Stimulated activated memory B cell treated with anti-CD40 and anti-IgM and Interleukin-4, amounts not matched to agents 10 μg/mL and 1 μg/mL and 100 μg/mL, for 72 hours (primary cell): ENCODE data around the gene TEDDM1.

Experiments used
- ATAC-seq: fragments of 150-1000 bp; cut with Tn5 transposase; 2 replicates; pipeline ENCODE4 v1.10.0; 2021
- H3K27ac Mint-ChIP-seq: one replicate; pipeline ENCODE4 v1.8.0; 2022; ENCODE audit warnings: mild to moderate bottlenecking, mixed read lengths
- H3K27me3 Mint-ChIP-seq: one replicate; pipeline ENCODE4 v1.8.0; 2022; ENCODE audit warnings: mixed read lengths
- H3K36me3 Mint-ChIP-seq: one replicate; pipeline ENCODE4 v1.8.0; 2022; ENCODE audit warnings: mixed read lengths
- H3K4me1 Mint-ChIP-seq: one replicate; pipeline ENCODE4 v1.8.0; 2022; ENCODE audit warnings: mixed read lengths
- H3K4me3 Mint-ChIP-seq: one replicate; pipeline ENCODE4 v1.8.0; 2022; ENCODE audit warnings: mild to moderate bottlenecking, moderate library complexity, mixed read lengths
- H3K9me3 Mint-ChIP-seq: one replicate; pipeline ENCODE4 v1.8.0; 2022; ENCODE audit warnings: mixed read lengths

The TEDDM1 gene

DNA sequence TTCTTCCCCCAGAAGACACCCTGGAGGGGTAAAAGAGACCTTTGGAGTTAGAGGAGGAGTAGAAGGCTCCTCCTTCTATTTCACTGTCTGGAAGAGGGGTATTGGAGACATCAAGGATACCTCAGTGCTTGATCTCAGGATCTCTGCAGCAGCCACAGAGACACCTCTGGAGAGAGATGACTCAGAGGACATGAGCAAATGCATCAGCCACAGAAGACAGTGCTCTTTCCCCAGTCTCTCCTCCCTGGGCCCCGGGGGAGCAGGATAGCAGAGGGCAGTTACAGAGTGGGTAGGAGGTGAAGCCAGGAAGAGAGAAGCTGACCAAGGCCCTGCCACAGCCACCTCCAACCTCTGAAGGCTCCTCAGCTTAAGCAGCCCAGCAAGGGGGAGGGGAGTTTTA, 15.3 kb upstream of the TEDDM1 start:
- H3K9me3 Mint-ChIP-seq = no peaks in the 10 kb centered on the region
- ATAC-seq = peak; percentile 31
- no peak overlapping the region for H3K27ac Mint-ChIP-seq
- H3K36me3 Mint-ChIP-seq = no peaks in the 10 kb centered on the region
- H3K27me3 Mint-ChIP-seq = peaks cover 28% of the 10 kb centered on the region
- H3K4me3 Mint-ChIP-seq = no peak overlapping the region
- H3K4me1 Mint-ChIP-seq = no peaks in the 10 kb centered on the region

DNA sequence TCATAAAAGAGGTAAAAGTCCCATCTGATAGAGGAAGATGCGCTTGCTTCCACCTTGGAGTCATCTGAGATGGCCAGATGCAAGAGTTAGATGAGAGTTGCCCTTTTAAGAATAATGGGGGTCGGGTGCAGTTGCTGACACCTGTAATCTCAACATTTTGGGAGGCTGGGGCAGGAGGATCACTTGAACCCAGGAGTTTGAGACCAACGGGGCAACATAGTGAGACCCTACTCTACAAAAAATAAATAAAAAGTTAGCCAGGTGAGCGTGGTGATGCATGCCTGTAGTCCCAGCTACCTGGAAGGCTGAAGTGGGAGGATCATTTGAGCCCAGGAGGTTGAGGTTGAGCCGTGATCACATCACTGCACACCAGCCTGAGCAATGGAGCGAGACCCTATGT, 13.5 kb upstream of the TEDDM1 start:
- ATAC-seq = no peak
- H3K4me3 Mint-ChIP-seq = no peak overlapping the region

DNA sequence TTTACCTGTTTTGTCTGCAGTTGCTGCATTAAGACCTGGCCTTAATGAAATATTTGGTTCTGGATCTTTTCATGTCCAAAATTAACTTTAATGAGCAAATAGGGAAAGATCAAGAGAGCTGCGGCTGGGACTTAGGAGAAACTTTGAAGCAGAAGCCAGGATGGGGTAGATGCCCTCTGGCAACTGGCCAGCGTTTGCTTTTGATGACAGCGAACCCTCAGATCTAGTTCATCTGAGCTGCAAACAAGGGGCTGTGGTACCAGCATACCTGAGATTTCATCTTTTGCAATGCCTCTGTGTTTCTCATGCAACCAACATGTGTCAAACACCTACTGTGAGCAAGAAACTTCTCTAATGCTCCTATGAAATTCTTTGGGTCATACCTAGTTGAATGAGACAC, 13.0 kb upstream of the TEDDM1 start:
- Mint-ChIP-seq H3K4me3 (no peak overlapping the region), H3K27ac (no peak overlapping the region), H3K36me3 (no peaks in the 10 kb centered on the region), H3K27me3 (peaks cover 28% of the 10 kb centered on the region), H3K4me1 (no peaks in the 10 kb centered on the region), H3K9me3 (no peaks in the 10 kb centered on the region)
- no peak for ATAC-seq

More for the DNA sequence above, 13.5 kb upstream of the TEDDM1 start:
- Mint-ChIP-seq H3K27ac (no peak overlapping the region), H3K4me1 (no peaks in the 10 kb centered on the region), H3K36me3 (no peaks in the 10 kb centered on the region), H3K27me3 (peaks cover 28% of the 10 kb centered on the region), H3K9me3 (no peaks in the 10 kb centered on the region)

DNA sequence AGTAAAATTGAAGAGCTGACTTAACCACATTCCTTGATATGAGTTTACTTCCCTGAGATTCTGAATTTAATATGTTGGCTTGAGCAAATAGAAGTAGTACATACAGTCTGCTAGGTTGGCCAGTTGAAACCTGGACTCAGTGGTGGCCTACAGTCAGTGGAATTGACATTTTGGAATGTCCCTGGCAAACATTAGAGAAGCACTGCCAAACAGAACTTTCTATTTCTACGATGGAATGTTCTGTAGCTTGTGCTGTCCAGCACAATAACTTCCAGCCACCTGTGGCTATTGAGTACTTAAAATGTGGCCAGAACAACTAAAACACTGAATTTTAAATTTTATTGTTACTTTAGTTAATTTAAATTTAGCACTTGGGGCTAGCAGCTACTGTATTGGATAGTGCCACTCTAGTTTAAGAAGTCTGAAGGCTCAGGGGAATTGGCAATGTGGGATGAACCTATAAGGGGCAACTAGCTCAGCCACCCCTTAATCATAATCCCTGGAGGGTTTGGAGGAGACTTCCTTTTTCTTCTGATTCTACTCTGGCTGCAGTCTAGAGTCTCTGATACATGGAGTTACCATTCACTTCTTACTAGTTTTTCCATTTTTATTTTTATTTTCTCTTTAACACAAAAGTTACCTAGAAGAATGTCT, 10.3 kb upstream of the TEDDM1 start:
- H3K4me1 Mint-ChIP-seq = no peaks in the 10 kb centered on the region
- H3K27me3 Mint-ChIP-seq = peaks cover 36% of the 10 kb centered on the region
- H3K9me3 Mint-ChIP-seq = no peaks in the 10 kb centered on the region
- ATAC-seq = no peak
- H3K4me3 Mint-ChIP-seq = no peak overlapping the region
- peaks cover under 1% of the 10 kb centered on the region for H3K36me3 Mint-ChIP-seq
- H3K27ac Mint-ChIP-seq = no peak overlapping the region

DNA sequence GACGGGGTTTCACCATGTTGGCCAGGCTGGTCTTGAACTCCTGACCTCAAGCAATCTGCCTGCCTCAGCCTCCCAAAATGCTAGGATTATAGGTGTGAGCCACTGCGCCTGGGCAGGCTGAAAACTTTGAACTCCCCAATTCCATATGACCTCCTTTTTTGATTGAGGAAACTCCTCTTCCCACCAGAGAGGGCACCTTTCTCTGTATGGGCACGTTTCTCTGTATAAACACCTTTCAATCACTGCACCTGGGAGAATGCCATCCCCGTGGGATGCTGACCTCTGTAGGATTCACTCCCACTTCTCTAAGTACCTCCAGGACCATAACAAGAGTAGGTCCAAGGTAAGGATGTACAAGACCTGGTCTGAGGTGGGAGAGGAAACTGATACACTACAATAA, 9.7 kb upstream of the TEDDM1 start:
- Mint-ChIP-seq H3K9me3 (peaks cover 5% of the 10 kb centered on the region), H3K27me3 (peaks cover 35% of the 10 kb centered on the region), H3K27ac (no peak overlapping the region), H3K4me1 (no peaks in the 10 kb centered on the region), H3K36me3 (peaks cover 5% of the 10 kb centered on the region), H3K4me3 (no peak overlapping the region)
- ATAC-seq = no peak

DNA sequence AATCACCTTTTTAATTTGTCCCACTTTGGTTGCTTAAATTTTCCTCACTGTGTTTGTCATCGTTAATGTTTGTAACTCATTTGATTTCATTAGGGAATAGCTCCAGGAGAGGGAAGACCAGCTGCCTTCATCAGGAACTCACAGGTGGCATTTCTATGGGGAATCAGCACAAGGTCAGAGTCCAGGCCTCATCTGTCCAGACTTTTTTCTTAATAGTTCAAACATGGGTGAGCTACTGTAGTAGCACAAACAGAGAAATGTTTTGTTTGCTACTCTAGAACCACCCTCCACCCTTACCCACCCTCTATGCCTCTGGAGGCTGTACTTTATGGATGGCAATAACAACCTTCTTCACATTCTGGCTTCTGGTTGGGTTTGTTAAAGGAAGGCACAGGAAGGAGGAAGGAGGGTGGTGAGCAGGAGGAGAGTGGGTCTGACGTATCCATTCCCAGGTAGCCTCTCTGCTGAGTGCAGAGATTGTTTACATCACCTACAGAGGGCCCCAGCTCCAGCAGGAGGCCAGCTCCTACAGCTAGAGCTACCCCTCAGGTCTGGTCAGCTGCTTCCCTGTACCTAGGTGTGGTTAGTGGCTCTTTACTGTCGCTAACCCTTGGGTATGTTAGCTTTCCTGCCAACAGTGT, 8.1 kb upstream of the TEDDM1 start:
- H3K36me3 Mint-ChIP-seq = peaks cover 5% of the 10 kb centered on the region
- no peak overlapping the region for H3K27ac Mint-ChIP-seq
- H3K27me3 Mint-ChIP-seq = peaks cover 25% of the 10 kb centered on the region
- H3K4me3 Mint-ChIP-seq = no peak overlapping the region
- no peak for ATAC-seq
- H3K9me3 Mint-ChIP-seq = peaks cover 5% of the 10 kb centered on the region
- no peaks in the 10 kb centered on the region for H3K4me1 Mint-ChIP-seq

DNA sequence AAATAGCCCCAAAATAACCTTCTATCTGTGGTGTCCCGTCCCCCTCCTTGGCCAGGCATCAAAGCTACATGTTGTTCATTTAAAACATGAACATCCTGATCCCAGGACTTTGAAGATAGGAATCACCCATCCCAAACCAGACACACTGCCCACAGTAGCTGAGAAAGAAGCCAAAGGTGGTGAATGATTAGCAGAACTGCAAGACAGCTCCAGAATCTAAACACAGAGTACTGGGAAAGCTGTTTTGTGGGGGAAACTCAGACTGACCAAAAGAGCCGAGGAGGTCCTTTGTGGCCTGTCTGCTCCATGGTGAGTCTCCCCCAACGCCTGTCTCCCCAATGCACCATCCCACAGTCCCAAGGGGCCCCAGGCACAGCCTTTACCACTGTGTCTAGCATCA, 7.3 kb upstream of the TEDDM1 start:
- ATAC-seq = no peak
- H3K27ac Mint-ChIP-seq = no peak overlapping the region
- no peaks in the 10 kb centered on the region for H3K4me1 Mint-ChIP-seq
- no peak overlapping the region for H3K4me3 Mint-ChIP-seq
- peaks cover 32% of the 10 kb centered on the region for H3K27me3 Mint-ChIP-seq
- H3K9me3 Mint-ChIP-seq = peaks cover 5% of the 10 kb centered on the region
- peaks cover 5% of the 10 kb centered on the region for H3K36me3 Mint-ChIP-seq

DNA sequence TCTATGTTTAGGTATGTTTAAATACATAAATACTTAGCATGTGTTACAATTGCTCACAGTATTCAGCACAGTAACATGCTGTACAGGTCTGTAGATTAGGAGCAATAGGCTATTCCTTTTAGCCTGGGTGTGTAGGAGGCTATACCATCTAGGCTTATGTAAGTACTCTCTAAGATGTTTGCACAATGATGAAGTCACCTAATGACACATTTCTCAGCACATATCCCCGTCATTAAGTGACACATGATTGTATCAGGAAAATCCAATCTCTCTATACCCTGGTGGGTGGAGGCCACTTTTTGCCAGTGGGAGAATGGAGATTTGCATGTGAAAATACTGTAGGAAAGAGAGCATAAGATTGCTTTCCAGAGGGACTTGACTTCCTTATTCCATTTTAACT, 5.5 kb upstream of the TEDDM1 start:
- no peak for ATAC-seq
- H3K36me3 Mint-ChIP-seq = peaks cover 5% of the 10 kb centered on the region
- H3K27ac Mint-ChIP-seq = no peak overlapping the region
- H3K4me1 Mint-ChIP-seq = no peaks in the 10 kb centered on the region
- H3K4me3 Mint-ChIP-seq = no peak overlapping the region
- peaks cover 5% of the 10 kb centered on the region for H3K9me3 Mint-ChIP-seq
- peaks cover 34% of the 10 kb centered on the region for H3K27me3 Mint-ChIP-seq

DNA sequence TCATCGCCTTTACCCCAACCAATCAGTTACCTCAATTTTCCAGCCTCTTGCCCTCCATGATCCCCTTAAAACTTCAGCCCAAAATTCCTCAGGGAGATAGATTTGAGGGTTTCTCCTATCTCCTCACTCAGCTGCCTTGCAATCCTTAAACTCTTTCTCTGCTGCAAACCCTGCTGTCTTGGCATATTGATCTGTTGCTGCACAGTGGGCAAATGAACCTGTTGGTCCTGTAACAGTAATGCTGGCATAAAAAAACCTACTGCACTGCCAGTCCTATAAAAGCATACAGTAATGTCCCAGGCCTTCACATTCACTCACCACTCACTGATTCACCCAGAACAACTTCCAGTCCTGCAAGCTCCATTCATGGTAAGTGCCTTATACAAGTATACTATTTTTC, 5.1 kb upstream of the TEDDM1 start:
- Mint-ChIP-seq H3K4me1 (no peaks in the 10 kb centered on the region), H3K27me3 (peaks cover 34% of the 10 kb centered on the region), H3K27ac (no peak overlapping the region), H3K36me3 (peaks cover 5% of the 10 kb centered on the region), H3K4me3 (no peak overlapping the region), H3K9me3 (peaks cover 5% of the 10 kb centered on the region)
- ATAC-seq = no peak

DNA sequence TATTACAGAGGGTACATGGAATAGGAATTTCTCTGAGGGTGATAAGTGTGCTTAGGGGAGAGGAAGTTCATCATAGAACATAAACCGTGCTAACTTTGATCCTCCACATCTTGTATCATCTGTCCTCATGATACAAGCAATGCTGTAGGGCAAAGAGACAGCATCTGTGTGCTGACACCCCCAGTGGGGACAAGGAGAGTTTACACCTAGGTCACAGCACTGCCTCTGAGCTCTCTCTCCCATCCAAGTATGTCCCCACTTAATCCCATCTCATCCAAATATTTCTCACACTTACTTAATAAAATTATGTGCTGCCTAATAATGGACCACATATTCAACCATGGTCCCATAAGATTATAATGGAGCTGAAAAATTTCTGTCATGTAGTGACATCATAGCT, 4.3 kb upstream of the TEDDM1 start:
- Mint-ChIP-seq H3K4me3 (no peak overlapping the region), H3K36me3 (peaks cover 5% of the 10 kb centered on the region), H3K27ac (no peak overlapping the region), H3K27me3 (peaks cover 34% of the 10 kb centered on the region), H3K9me3 (peaks cover 5% of the 10 kb centered on the region), H3K4me1 (no peaks in the 10 kb centered on the region)
- no peak for ATAC-seq

DNA sequence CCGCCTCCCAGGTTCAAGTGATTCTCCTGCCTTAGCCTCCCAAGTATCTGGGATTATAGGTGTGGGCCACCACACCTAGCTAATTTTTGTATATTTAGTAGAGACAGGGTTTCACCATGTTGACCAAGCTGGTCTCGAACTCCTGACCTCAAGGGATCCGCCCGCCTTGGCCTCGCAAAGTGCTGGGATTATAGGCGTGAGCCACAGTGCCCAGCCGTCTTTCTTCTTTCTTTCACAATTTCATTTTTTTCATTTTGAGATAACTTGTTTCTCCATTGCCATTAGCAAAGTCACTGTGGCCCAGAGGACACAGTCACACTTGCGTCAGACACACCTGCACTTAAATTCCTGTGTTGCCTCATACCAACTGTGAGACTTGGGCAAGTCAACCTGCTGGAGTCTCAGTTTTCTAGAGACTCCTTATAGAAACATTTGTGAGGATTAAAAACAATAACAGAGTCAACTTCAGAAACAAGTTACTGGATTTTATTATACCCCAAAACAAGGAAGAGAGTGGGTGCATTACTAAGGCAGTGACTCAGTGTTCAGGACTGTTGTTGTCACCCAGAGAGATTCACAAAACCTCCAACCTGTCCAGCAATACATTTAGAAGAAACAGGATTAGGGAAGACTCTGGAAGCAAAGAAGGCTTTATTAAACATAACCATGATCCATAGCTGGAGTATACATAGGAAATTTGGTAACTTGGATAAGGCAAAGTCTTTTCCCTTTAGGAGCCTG, 2.6 kb downstream of the TEDDM1 start:
- no peak for ATAC-seq
- Mint-ChIP-seq H3K27ac (no peak overlapping the region), H3K4me1 (peaks cover 11% of the 10 kb centered on the region), H3K36me3 (no peaks in the 10 kb centered on the region), H3K9me3 (no peaks in the 10 kb centered on the region), H3K4me3 (no peak overlapping the region), H3K27me3 (peaks cover 34% of the 10 kb centered on the region)

DNA sequence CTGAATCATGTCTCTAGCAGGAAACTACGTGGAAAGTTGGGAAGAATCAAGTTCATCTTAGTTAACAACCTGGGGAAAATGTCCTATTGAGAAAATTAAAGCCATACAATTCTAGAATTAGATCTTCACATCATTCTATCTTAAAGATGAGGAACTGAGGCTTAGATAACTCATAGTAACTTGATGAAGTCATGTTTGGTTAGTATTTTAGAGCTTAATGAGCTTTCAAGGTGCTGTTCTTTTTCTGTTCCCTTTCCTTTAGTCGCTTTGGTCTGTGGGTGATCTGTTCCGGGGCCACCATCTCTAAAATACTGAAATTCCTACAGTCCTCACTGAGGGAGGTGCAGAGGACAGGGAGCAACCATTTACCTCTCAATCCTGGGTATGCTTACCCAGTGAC, 4.6 kb downstream of the TEDDM1 start:
- Mint-ChIP-seq H3K4me3 (no peak overlapping the region), H3K4me1 (peaks cover 23% of the 10 kb centered on the region), H3K27ac (no peak overlapping the region), H3K9me3 (no peaks in the 10 kb centered on the region), H3K27me3 (peaks cover 45% of the 10 kb centered on the region), H3K36me3 (no peaks in the 10 kb centered on the region)
- no peak for ATAC-seq

DNA sequence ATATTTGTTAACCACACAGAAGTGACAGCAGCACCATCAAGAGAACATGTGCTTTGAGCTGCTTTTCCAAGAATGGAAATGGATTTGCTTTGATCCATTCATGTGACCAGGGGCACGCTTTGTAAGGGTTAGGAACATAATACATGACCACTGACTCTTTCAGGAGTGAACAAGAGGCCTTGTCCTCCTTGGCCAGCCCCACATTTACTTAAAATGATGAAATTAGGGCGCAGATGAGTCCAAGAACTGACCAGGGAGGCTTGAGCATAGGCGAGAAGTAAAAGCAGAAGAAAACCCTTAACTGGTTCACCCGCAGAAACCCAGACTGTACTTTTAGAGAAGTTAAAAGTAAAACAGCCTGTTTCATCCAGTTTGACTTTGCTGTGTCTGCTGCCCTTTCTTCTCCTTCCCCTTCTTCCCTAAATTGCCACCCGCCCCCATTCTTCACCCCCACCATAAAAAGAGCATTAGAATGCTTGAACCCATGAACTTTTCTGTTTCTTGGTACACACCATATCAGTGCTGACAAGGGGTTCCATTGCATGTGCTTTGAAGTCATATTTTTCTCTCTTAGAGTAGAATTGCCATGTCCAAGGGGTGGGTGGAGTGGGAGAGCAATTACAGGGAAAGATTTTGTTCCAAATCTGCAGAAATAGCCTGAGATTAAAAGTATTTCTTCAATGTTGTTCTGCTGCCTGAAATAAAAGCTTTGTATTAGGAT, 6.3 kb downstream of the TEDDM1 start:
- no peak overlapping the region for H3K27ac Mint-ChIP-seq
- H3K36me3 Mint-ChIP-seq = no peaks in the 10 kb centered on the region
- no peak for ATAC-seq
- H3K9me3 Mint-ChIP-seq = no peaks in the 10 kb centered on the region
- no peak overlapping the region for H3K4me3 Mint-ChIP-seq
- H3K27me3 Mint-ChIP-seq = peaks cover 60% of the 10 kb centered on the region
- H3K4me1 Mint-ChIP-seq = peaks cover 39% of the 10 kb centered on the region

DNA sequence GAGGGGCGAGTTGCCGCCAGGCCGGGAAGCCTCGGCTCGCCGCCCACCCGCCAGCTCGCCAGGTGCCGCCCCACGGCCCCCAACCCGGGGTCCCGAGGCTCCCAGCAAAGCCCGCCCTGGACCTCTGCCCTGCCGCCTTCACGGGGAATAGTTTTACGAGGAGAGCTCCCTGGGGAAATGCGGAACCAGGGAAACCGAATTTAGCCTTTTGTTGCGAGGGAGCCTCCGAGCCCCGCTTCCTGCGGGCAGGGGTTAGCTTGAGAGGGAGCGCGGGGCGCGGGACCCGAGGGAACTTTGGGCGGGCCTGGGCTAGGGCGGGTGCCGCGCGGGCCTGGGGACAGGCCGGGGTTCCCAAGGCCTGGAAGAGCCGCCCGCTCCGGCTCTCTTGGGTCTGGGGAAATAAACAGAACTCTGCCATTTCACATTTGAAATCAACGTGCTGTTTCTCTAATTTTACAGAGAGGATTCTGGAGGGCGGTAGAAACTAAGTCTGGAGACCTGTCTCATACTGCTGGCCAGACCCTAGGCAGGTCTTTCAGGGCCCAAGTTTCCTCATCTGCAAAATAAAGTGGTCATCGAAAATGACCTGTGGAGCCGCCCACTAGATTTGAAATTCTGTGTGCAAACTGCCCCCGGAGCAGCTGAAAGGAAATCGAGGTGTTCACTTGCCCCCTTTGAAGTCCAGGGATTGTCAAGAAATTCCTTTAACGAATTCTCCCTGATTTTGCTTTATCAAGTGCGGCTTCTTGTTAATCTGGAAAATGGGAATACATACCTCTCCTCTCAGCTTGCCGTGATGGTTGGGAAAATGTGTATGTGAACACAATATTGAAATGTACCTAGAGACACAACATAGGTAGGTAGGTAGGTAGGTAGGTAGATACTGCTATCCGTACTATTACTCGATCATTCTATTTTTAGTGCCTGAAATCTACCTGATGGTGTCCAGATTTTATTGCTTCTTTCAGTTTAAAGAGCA, 8.1 kb downstream of the TEDDM1 start:
- H3K9me3 Mint-ChIP-seq = no peaks in the 10 kb centered on the region
- peak overlapping the region; percentile 93 for H3K27ac Mint-ChIP-seq
- ATAC-seq = peak; percentile 14
- no peaks in the 10 kb centered on the region for H3K36me3 Mint-ChIP-seq
- H3K4me3 Mint-ChIP-seq = peak overlapping the region; percentile 88
- peaks cover 39% of the 10 kb centered on the region for H3K4me1 Mint-ChIP-seq
- H3K27me3 Mint-ChIP-seq = peaks cover 50% of the 10 kb centered on the region
